AG04450 (cell line): ENCODE measurements around the gene PRR18. TPM values are rescaled to one million over a fixed set of nuclear protein-coding genes. Genes with fewer than 3 reads are reported as not detected.

ENCODE experiments used
- CTCF ChIA-PET: fragments of 300-600, 350-600 bp; formaldehyde crosslinking; extraction: SDS; loops from one replicate; lab custom pipeline; 2022; ENCODE audit warnings: antibody characterized with exemption, inconsistent platforms; lab: Charles Lee
- POLR2A ChIA-PET: fragments of 350-600 bp; formaldehyde crosslinking; extraction: SDS; loops from one replicate; lab custom pipeline; 2021; ENCODE audit warnings: antibody characterized with exemption, inconsistent platforms; lab: Yijun Ruan, JAX
- DNase-seq: peaks from one replicate; pipeline ENCODE4 v3.0.0-alpha.2; 2011; ENCODE audit warnings: low read depth, low spot score
- H3K27ac ChIP-seq: one replicate; pipeline ENCODE4 v1.5.1; 2012; ENCODE audit warnings: low read depth, low read length, control low read depth
- H3K27me3 ChIP-seq: one replicate; pipeline ENCODE4 v1.6.0; 2012; ENCODE audit warnings: low read length; ENCODE audit not compliant: control insufficient read depth, insufficient read depth
- H3K4me3 ChIP-seq: 2 replicates; pipeline ENCODE4 v1.5.1; 2011; ENCODE audit warnings: mild to moderate bottlenecking, low read depth, low read length, control low read depth
- H3K9me3 ChIP-seq: 2 replicates; pipeline ENCODE4 v1.5.1; 2012; ENCODE audit warnings: low read length; ENCODE audit not compliant: control insufficient read depth, insufficient read depth
- CTCF ChIP-seq: IDR thresholded peaks from 2 replicates; pipeline ENCODE4 v1.5.1; 2011; ENCODE audit warnings: low read depth, low read length, control low read depth, inconsistent platforms
- polyA plus RNA-seq: library from polyadenylated mRNA; depleted of rRNA; stranded (reverse); fragments of >200 nt; gene quantifications from 2 replicates; pipeline ENCODE4 v1.2.3, GENCODE V29; 2011

Gene PRR18
- polyA plus RNA-seq, 1 experiment = not detected

DNA sequence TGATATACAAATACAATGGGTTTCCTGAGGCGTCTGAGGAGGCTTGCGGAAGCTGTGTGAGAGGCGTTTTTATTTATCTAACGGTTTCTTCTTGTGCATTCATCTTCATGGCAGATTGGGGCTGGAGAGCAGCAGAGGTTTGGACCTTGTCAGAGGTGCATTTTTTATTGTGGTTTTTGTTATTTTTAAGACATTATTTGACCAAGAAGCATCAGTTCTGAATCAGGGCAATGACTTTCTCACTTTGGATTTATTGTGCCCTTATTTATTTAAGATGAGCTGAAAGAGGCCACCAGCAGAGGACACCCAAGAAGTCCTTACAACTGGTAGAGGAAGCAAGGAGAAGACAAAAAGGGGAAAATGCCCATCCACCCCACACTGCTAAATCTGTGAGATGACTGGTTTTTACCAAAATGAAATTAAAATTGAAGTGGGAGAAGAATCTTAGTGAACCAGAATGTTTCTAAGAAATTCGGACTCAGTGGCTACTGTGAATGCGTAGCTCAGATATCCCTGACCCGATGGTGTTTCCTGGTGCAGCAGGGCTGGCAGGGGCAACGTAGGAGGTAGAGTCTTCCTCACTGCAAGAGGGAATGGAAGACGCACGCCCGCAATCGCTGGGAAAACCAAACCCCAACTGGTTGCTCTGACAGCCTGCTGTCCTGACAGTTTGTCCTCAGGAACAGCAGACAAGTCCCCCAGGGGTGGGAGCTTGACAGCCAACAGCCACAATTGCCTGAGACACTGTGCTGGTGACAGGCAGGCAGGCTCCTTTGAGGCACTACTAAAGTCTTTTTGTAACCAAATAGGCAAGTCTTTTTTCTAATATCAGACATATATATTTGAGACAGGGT, 14.2 kb downstream of the PRR18 start:
- DNase-seq = no peak
- H3K27me3 ChIP-seq = no peaks in the 10 kb centered on the region
- H3K27ac ChIP-seq = no peak overlapping the region
- CTCF ChIA-PET = interaction anchor here (1.1 to 1.7 kb wide), 2 partner anchors 19 to 106 kb away, joined by 3 to 7 read pairs; no protein-coding TSS in a partner anchor
- no peaks in the 10 kb centered on the region; the same call in 1 of the 2 replicates for H3K9me3 ChIP-seq
- TF ChIP-seq CTCF = no peak
- no peak overlapping the region for H3K4me3 ChIP-seq
- POLR2A ChIA-PET = no interaction called here

DNA sequence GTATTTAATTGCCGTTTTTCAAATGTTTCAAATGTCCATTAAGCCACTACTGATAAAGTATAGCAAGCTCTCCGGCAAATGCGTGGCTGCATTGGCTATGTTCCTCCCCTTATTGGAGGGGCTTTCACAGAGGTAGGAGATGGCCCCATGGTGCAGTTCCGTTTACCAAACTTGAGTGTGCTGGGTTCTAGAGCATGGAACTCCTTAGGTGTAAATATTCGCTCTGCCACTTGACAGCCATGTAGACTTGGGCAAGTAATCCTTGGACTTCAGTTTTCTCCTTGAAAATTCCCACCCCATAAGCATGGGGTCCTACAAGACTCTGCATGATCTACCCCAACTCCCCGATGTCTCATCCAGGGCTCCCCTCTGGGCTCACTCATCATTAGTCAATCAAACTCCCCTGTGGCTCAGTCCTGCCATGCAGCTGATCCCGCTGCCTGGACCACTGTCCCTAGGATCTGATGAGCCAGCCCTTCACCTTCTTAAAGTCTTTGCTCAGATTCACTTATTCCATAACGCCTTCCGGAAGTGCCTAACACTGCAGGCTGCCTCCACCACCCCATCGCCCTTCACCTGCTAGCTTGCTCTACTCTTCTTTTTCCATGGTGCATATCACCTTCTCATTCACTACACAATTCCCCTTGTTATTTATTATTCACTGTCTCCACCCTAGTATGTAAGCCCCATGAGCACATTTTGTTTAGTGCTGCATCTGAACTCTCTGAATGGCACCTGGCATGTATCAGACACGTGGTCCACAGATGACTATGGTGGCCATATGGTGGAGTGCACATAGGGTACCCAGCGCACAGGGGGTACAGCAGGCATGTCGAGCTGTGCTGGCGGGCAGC, 18.8 kb downstream of the PRR18 start:
- POLR2A ChIA-PET = no interaction called here
- no peaks in the 10 kb centered on the region for H3K9me3 ChIP-seq
- peaks cover 5% of the 10 kb centered on the region for H3K27me3 ChIP-seq
- no peak overlapping the region for H3K27ac ChIP-seq
- CTCF ChIA-PET = no interaction called here
- no peak for DNase-seq
- no peak for TF ChIP-seq CTCF
- no peak overlapping the region for H3K4me3 ChIP-seq

- no peak for TF ChIP-seq CTCF
- DNase-seq = no peak
- Histone ChIP-seq H3K27me3 (peaks cover 9% of the 10 kb centered on the region), H3K9me3 (no peaks in the 10 kb centered on the region), H3K27ac (no peak overlapping the region), H3K4me3 (no peak overlapping the region)
- ChIA-PET CTCF (interaction anchor here (1.5 kb wide), 1 partner anchor 26 kb away, joined by 6 read pairs; no protein-coding TSS in a partner anchor), POLR2A (no interaction called here)
These were observed 21.3 kb downstream of the PRR18 start for GRCh38 chr6:166286839-166287271.

DNA sequence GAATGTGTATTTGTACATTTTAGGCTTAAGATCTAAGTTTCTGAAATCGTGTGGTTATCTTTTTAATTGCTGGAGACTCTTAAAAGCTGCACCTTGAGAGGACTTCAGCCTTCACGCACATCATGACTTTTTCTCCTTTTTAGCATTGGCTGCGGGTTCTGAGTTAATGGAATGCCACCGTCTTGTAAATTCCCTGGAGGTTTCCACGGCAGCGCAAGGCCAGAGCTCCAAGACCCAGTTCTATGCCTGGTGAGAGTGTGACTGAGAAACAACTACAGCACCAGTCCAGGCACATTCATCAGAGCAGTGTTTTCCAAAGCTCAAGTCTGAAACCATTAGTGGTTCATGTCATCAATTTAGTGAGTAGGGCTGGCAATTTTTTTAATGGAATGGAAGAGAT, 23.0 kb downstream of the PRR18 start:
- TF ChIP-seq CTCF = no peak
- ChIA-PET CTCF (interaction anchor here (0.6 to 2.3 kb wide), 5 partner anchors 9 to 485 kb away, joined by 3 to 12 read pairs (median 5); no protein-coding TSS in a partner anchor), POLR2A (no interaction called here)
- Histone ChIP-seq H3K27ac (no peak overlapping the region), H3K4me3 (no peak overlapping the region), H3K9me3 (no peaks in the 10 kb centered on the region), H3K27me3 (peaks cover 13% of the 10 kb centered on the region)
- no peak for DNase-seq
